SKM-1 treated with dmso at 0.1 percent for 144 hours (cell line): ENCODE measurements around the gene CEBPG.
A peak's percentile ranks its signal among the peaks of the same experiment; 100 is the strongest.

Experiments
- DNase-seq: peaks from one replicate; lab custom pipeline; 2025; ENCODE audit not compliant: unreplicated experiment; lab: John Stamatoyannopoulos, UW

The CEBPG gene

DNA sequence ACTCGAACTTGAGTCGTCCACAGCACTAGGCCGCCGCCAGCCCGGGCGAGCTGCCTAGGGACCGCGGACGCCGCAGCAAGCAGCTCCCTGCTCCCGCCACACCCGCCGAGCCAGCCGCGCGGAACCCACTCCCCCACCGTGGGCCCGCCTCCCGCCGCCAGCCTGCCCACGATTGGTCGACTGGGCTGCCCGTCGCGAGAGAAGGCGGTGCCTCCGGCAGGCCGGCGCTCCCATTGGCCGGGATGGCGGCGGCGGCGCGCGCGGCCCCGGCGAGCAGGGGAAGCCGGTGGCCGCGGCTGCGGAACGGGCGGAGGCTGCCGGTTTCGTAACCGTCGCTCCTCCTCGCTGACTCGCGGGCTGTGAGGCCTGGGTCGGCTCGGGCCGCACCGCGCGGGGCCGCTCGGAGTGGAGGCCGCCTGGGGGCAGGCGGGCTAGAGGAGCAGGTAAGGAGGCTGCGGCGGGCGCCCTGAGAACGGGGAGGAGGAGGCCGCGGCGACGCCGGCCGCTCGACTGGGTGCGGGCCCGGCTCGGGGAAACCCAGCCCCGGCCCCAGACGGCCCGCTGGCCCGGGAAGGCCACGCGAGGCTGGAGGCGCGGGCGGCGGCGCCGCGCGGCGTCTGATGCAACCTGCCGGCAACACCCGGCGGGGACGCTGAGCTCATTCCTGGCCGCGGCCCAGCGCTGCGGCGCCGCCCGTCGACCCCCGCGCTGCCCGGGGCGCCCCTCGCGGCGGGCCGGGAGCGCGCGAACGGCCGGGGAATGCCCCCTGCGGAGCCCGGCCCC, at the start of gene CEBPG:
Gene CEBPG, plus strand, starts transcription at position 257 of the 783 bp plus-strand sequence. CDS start 5,531 bp downstream, outside the sequence.
- DNase-seq, result peak; percentile 91

DNA sequence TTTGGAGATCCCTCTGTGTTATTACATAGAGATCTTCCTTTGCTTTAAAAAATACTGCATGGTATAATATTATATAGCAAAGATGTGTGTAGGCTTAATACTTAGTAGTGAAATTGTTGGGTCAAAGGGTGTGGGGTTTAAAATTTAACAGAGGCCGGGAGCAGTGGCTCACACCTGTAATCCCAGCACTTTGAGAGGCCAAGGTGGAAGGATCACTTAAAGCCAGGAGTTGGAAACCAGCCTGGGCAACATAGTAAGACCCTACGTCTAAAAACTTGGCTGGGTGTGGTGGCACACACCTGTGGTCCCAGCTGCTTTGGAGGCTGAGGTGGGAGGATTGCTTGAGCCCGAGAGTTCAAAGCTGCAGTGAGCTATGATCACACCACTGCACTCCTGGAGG, 48.9 kb upstream of the CEBPG start:
- no peak for DNase-seq

DNA sequence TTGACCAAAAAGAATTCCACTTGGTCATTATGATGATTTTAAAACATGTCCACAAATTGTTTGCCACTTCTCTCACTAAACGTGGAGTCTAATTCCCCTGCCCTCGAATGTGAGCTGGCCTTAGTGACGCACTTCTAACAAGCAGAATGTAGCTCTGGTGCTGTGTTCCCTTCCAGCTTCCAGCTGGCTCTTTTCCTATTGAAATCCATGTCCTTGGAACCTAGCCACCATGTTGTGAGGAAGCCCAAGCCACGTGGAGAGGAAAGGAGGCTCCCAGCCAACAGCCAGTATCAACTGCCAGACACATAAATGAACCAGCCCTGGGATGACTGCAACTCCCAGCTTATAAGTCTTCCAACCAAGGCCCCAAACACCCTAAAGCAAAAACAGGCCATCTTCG, 47.6 kb upstream of the CEBPG start:
- no peak for DNase-seq

- no peak for DNase-seq
Observed at GRCh38 chr19:33329060-33329459, 44.4 kb upstream of the CEBPG start.

GRCh38 chr19:33329736-33330135, 43.8 kb upstream of the CEBPG start:
- peak; percentile 70 for DNase-seq

- peak; percentile 96 for DNase-seq
Observed at GRCh38 chr19:33332248-33332647, 41.3 kb upstream of the CEBPG start.

DNA sequence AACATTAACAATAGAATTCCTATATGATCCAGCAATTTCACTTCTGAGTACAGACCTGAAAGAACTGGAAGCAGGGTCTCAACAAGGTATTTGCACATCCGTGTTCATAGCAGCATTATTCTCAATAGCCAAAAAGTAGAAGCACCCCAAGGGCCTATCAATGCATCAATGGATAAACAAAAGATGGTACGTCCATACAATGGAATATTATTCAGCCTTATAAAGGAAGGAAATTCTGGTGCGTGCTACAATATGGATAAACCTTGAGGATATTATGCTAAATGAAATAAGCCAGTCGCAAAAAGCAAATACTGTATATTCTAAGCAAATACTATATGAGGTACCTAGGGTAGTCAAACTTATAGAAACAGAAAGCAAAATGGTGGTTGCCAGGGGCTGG, 40.4 kb upstream of the CEBPG start:
- no peak for DNase-seq

- no peak for DNase-seq
Observed at GRCh38 chr19:33333642-33334041, 39.9 kb upstream of the CEBPG start.

GRCh38 chr19:33334271-33334670, 39.2 kb upstream of the CEBPG start:
- DNase-seq, result no peak

DNA sequence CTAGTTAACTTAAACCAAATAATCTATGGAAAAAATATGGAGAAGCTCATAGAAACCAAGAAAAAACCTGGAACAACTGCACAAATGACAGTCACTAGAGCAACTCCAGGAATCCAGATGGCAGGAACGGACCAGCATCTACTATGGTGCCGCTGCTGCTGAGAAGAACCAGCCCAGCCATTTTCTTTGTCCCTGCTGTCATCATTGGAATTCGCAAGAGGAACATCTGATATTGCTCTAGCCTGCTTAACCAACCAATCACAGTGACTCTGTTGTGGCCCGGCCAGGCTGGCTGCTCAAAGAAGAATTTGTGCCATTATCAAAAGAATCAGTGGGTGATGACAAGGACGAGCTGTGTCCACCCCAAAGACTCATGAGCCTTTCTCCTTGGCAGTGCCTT, 38.1 kb upstream of the CEBPG start:
- no peak for DNase-seq

DNA sequence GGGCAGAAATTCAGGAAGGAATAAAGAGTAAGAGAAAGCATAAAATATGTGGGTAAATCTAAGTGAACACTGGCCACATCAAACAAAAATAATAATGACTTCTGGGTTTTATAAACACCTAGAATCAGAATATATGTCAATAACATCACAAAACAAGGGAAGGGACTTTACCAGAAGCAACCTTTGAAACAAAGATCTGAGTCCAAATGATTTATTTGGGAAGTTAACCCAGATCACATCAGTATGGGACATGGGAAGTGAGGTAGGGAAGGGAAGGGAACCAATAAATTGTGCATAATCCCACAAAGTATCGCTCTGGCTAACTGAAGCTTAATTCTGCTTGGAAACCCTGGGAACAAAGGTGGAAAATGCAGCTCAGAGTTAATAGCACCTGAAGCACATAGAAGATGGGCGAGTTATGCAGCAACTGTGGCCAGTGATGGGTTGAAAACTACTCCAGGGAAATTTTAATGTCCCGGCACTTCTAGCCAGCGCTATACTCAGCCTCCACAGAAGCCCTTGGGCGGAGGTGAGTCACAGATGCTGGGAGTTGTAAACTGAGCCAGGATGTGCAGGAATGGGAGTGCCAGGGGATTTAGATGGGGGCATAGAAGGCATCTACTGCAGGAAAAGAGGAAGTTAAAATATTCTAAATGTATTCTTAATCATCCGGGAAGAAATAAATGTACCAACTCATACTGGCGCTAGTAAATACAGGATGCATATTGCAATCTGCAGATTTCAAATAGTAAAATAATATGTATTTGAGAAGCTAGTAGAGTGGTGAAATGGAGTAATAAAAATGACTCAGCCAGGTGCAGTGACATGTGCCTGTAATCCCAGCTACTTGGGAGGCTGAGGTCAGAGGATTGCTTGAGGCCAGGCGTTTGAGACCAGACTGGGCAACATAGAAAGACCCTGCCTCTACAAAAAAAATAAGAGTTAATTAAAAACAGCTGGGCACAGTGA, 34.2 kb upstream of the CEBPG start:
- no peak for DNase-seq

- DNase-seq, result no peak
Observed at GRCh38 chr19:33340991-33341390, 32.5 kb upstream of the CEBPG start.

DNA sequence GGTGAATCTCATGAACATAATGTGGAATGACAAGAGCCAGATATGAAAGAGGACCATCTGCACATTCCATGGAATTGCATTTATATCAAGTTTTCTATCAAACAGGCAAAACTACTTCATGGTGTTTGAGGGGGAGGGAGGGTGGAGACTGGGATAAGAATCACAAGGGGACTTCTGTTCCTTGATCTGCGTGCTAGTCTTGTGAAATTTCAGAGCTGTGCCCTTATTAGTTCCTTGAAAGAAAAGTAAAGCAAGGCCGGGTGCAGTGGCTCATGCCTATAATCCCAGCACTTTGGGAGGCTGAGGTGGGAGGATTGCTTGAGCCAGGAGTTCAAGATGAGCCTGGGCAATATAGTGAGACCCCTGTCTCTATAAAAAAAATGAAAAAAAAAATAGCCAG, 30.2 kb upstream of the CEBPG start:
- no peak for DNase-seq

DNA sequence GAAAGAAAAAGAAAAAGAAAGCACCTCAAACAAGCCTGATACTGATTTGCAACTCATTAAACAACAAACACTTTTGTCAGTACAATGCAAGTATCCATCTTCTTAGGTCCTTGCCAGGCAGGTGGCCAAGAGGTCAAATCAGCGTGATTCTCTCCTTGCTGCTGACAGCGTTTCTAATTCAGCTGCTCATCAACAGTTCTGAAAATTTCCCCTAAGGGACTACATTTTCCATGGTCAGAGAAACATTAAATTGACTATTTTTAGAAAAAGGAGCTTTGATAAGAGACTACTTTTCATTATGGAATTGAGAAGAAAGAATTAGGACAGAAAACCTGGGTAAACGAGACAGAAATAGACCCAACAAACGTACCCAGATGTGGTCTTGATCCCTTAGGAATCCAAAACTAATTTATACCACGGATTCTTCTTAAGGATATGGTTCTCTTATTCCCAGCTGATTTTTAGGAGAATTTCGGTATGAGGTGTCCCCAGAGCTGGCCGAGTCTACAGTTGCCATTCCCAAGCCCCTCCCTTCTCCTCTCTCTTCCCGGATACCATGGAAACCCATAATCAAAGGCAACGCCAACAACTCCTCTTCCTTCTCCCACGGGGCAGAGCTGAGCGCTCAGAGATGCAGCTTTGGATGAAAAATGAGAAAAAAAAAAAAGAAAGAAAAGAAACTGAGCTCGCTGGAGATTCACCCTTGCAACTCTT, 29.5 kb upstream of the CEBPG start:
- DNase-seq, result no peak

DNA sequence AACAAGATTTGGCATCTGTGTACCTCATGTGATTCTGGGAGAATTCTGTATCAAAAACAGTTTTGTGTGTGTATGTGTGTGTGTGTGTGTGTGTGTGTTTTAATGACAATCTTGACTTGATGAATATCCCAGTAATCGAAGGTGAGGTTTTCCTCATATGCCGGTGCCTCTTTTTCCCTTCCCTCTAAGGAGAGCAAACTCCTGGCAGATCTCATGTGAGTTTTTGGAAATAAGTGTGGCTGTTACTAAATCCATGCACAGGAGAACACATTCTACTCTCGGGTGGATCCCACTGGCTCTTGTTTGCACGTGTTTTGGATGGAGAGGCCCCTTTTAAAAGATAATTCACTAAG, 29.0 kb upstream of the CEBPG start:
- DNase-seq, result no peak

GRCh38 chr19:33345163-33345562, 28.3 kb upstream of the CEBPG start:
- DNase-seq, result no peak

DNA sequence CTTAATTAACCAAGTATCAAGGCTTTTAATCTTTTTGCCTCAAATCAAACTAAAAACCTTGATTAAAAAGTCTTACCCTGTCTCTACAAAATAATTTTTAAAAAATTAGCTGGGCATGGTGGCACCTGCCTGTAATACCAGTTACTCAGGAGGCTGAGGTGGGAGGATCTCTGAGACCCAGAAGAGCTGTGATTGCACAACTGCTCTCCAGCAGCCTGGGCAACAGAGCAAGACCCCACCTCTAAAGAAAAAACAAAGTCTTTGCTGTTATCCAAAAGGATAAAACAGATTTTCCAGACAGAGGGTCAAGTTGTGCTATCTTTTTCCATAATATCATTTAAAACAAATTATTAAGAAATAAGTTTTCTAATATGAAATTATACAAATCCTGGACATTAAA, 26.8 kb upstream of the CEBPG start:
- DNase-seq, result no peak

DNA sequence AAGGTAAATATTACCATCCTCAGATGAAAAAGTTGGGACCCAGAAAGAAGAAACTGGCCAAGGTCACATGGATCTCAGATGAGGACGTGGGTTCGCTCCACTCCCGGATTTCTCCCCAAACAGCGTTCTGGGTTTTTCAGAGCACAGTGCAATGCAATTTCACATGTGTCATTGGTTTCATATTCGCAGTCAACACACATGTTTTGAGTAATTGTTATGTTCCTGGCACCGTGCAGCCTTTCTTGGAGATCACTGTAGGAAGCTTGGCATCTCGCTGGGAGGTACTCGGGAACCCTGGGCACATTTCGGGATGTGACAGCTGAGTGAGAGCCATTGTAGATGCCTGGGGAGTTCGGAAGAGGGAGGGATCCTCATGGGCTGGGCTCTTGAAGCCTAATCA, 26.2 kb upstream of the CEBPG start:
- no peak for DNase-seq

DNA sequence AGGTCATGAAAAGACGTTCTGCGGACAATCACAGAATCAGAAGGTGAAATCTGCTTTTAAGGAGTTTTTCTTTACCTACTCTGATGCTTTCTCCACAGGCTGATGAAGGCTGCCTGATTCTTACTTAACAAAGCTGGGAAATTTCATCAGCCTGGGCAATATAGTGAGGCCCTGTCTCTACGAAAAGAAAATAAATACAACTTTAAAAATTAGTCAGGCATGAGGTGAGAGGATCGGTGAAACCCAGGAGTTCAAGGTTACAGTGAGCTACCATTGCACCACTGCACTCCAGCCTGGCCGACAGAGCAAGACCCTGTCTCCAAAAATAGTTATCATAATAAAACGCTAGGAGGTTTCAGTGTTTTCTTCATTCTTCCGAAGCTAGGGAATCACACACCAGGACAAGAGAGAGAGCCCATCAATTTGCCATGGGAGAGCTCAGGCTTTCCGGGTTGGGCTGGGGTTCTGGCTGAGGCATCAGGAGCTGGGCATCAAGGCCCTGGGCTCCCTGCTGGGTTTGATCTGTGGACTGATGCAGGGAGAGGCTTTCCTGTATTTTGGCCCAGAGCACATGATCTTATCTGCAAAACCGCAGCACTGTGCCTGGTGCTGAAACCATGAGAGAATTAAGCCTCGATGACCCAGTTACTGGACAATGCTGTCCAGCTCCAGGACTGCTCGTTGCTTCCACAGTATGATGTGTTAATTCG, 25.1 kb upstream of the CEBPG start:
- no peak for DNase-seq

DNA sequence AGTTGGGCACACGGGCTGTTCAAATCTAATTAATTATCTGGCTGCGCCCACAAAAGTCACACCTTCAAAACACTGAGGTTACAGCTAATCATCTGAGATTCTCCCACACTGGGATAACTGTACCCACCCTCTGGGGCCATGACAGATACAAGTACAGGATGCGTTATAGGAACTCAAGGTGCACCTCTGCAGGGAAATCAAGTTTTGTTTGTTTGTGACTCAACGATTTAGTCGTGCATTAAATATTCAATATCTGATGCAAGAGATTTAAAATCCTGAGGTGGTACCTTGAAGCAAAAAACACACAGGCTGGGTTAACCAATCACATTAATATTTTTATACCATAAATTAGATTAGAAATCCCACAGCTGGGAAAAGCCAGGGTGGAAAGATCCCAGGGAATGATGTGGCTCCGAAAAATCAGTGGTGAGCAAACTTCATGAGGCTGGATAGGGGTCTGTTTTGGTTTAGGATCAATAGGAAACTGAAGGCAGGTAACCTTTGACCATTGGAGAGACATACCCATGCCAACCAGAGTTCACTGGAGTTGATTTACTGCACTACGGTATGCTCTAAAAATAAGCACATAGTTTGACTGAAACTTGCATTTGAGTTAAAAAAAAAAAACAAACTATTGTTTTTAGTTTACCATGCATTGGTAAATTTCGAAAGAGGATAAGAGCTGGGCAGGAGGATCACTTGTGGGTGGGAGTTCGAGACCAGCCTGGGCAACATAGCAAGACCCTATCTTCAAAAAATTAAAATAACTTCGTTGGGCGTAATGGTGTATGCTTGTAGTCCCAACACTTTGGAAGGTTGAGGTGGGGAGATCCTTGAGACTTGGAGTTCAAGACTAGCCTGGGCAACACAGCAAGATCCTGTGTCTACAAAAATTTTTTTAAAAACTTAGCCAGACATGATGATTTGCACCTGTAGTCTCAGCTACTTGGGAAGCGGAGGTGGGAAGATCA, 23.9 kb upstream of the CEBPG start:
- DNase-seq, result no peak
